Measurements from ENCODE around the gene PRM3. TPM values are rescaled to one million over a fixed set of nuclear protein-coding genes. Genes with fewer than 3 reads are reported as not detected.

Gene PRM3
- total and polyA plus RNA-seq, 9 donors, result not detected

DNA sequence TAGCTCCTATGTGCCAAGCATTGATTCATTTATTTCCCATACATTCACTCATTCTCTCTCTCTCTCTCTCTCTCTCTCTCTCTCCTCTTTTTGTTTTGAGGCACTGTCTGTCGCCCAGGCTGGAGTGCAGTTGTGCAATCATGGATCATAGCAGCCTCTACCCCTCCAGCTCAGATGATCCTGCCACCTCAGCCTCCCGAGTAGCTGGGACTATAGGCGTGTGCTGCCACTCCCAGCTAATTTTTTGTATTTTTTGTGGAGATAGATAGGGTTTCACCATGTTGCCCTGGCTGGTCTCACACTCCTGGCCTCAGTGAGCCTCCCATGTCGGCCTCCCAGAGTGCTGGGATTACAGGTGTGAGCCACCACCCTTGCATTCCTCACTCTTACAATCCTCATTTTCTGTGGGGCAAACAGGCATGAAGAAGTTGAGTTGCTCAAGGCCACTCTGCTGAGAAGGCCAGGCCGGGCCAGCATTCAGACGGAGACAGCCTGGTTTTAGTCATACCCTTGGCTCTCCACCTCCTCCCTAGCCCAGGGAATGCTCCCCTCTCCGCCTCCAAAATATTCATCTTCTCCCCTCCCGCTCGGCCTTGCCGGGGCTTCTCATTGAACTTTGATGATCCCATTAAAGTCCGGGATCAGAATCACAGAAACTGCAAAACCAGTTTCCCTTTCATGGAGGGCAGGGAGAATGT is 3.6 kb upstream of the PRM3 start:
- no peak for DNase-seq
- Histone ChIP-seq H3K4me1 (ENCODE audit: insufficient read depth) (no peaks in the 10 kb centered on the region), H3K36me3 (no peaks in the 10 kb centered on the region), H3K27ac (no peak overlapping the region), H3K4me3 (no peak overlapping the region), H3K9me3 (no peaks in the 10 kb centered on the region), H3K27me3 (no peaks in the 10 kb centered on the region)
- intact Hi-C loops (cut with DNase I), result no loop called here
- TF ChIP-seq, protein P1, sequence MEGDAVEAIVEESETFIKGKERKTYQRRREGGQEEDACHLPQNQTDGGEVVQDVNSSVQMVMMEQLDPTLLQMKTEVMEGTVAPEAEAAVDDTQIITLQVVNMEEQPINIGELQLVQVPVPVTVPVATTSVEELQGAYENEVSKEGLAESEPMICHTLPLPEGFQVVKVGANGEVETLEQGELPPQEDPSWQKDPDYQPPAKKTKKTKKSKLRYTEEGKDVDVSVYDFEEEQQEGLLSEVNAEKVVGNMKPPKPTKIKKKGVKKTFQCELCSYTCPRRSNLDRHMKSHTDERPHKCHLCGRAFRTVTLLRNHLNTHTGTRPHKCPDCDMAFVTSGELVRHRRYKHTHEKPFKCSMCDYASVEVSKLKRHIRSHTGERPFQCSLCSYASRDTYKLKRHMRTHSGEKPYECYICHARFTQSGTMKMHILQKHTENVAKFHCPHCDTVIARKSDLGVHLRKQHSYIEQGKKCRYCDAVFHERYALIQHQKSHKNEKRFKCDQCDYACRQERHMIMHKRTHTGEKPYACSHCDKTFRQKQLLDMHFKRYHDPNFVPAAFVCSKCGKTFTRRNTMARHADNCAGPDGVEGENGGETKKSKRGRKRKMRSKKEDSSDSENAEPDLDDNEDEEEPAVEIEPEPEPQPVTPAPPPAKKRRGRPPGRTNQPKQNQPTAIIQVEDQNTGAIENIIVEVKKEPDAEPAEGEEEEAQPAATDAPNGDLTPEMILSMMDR (IDR thresholded peaks at IDR 0.05), result no peak
- TF ChIP-seq EP300 (IDR thresholded peaks at IDR 0.05), result no peak
- no peak for TF ChIP-seq POLR2A (IDR thresholded peaks at IDR 0.05)
- 65 to 70% (median 70%) methylated on average over 11 of the region's 11 CpGs for WGBS, 3 donors

- intact Hi-C loops (cut with DNase I), result no loop called here
- 91 to 95% (median 93%) methylated on average over 26 of the region's 26 CpGs for WGBS, 3 donors
- H3K27ac ChIP-seq, result no peak within 1 kb of the TSS
- DNase-seq, result no peak
- H3K4me1 ChIP-seq (ENCODE audit: insufficient read depth), result no peaks in the 10 kb centered on the region
- no peak within 1 kb of the TSS for H3K4me3 ChIP-seq
- no peaks in the 10 kb centered on the region for H3K27me3 ChIP-seq
- TF ChIP-seq, protein P1 (IDR thresholded peaks at IDR 0.05), result no peak
- no peak for TF ChIP-seq POLR2A (IDR thresholded peaks at IDR 0.05)
- no peak for TF ChIP-seq EP300 (IDR thresholded peaks at IDR 0.05)
- no peaks in the 10 kb centered on the region for H3K9me3 ChIP-seq
- no peaks in the 10 kb centered on the region for H3K36me3 ChIP-seq
These were observed 2.9 kb upstream of the PRM3 start, which contains the start of gene PRM2 for GRCh38 chr16:11276143-11276895. PRM2 (minus strand) TSS chr16:11276480; CDS start chr16:11276370, 110 bp downstream.

- WGBS, 3 donors, result 93 to 95% (median 94%) methylated on average over 7 of the region's 7 CpGs
- H3K36me3 ChIP-seq, result no peaks in the 10 kb centered on the region
- TF ChIP-seq POLR2A (IDR thresholded peaks at IDR 0.05), result no peak
- no peak for TF ChIP-seq EP300 (IDR thresholded peaks at IDR 0.05)
- TF ChIP-seq, protein P1 (IDR thresholded peaks at IDR 0.05), result no peak
- H3K4me1 ChIP-seq (ENCODE audit: insufficient read depth), result no peaks in the 10 kb centered on the region
- no peak for DNase-seq
- no peaks in the 10 kb centered on the region for H3K9me3 ChIP-seq
- H3K4me3 ChIP-seq, result no peak overlapping the region
- H3K27me3 ChIP-seq, result no peaks in the 10 kb centered on the region
- intact Hi-C loops (cut with DNase I), result no loop called here
- H3K27ac ChIP-seq, result no peak overlapping the region
These were observed 1.5 kb upstream of the PRM3 start for GRCh38 chr16:11274964-11275363.

GRCh38 chr16:11273721-11274324 is 394 bp upstream of the PRM3 start:
- no peak for TF ChIP-seq POLR2A (IDR thresholded peaks at IDR 0.05)
- TF ChIP-seq, protein P1 (IDR thresholded peaks at IDR 0.05), result no peak
- no peak for TF ChIP-seq EP300 (IDR thresholded peaks at IDR 0.05)
- intact Hi-C loops (cut with DNase I), result no loop called here

More at GRCh38 chr16:11273721-11274324, 394 bp upstream of the PRM3 start:
- Histone ChIP-seq H3K27ac (no peak overlapping the region), H3K9me3 (no peaks in the 10 kb centered on the region), H3K4me1 (ENCODE audit: insufficient read depth) (no peaks in the 10 kb centered on the region), H3K36me3 (no peaks in the 10 kb centered on the region), H3K4me3 (no peak overlapping the region), H3K27me3 (no peaks in the 10 kb centered on the region)
- WGBS, 3 donors, result 51 to 56% (median 55%) methylated on average over 3 of the region's 3 CpGs
- DNase-seq, result no peak

All from ovary (tissue), 9 donors.